GM21526 (cell line): Measurements from ENCODE around the gene MED9.

ENCODE experiments used
- ATAC-seq: cut with Tn5 transposase; IDR thresholded peaks from one replicate; pipeline ENCODE4 v1.9.1; 2021; ENCODE audit warnings: moderate library complexity; ENCODE audit not compliant: unreplicated experiment, low FRiP score

MED9 gene

DNA sequence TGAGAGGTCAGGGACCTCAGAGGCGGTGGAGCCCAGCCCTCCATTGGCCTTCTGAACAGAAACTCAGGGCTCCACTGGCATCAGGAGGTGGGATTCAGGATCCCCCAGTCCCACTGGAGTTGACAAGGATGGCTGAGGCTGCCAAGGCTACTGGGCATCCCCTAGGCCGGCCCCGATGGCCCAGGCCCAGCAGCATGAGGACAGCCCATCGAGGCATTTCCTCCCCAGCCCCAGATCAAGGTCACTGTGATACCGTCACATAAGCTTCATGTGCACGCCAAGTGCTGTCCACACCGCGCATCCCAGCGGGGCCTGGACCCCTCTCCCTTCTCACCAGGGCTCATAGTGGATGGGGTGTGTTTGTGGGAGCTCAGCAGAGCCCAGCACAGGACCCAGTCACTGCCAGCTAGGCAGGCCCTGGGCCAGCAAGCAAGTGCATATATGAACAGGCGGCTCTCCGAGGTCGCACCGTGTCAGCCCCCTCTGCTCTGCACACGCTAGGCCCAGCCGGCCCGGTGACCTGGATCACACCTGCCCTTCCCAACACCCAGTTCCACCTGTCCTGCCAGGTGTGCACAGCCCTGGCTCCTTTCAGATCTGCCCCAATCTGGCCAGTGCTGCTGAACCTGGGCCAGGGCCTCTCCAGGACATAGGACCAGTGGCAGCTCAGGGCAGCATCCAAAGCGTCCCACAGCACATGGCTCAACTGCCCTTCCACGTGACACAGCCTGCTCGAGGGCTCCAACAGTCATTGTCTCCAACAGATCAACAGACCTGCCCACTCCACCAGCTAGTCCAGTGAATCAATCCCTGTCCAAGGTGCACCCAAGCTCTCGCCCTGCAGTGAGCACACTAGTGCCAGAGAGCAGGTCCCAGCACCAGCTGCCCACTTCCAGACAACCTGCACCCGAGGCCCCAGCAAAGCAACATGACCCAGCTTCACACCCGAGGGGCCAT is 52.2 kb downstream of the MED9 start:
- ATAC-seq = no peak

DNA sequence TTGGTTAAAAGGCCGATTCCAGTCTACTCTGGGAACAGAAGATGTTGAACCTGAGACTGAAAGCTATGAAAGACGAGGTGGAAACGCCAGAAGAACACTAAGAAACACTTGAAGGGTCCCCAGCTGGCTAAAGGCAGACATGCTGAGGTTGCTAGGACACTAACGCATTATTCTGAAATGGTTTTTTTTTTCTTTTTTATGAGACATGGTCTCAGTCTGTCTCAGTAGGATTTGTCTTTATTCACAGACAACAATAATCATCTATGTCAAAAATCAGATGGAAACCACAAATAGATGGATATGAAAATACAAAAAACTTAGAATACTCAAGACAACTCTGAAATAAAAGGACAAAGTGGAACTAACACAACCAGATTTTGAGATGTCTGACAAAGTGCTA is 54.4 kb downstream of the MED9 start:
- no peak for ATAC-seq

DNA sequence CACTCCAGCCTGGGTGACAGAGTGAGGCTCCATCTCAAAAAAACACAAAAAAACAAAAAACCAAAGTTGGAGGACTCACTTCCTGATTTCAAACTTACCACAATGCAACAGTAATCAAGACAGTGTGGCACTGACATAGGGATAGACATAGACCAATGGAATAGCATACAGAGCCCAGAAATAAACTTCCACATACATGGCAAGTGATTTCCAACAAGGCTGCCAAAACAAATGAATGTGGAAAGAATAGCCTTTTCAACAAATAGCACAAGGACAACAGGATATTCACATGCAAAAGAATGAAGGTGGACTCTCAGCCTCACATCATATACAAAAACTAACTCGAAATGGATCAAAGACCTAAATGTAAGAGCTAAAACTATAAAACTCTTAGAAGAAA is 56.2 kb downstream of the MED9 start:
- no peak for ATAC-seq

DNA sequence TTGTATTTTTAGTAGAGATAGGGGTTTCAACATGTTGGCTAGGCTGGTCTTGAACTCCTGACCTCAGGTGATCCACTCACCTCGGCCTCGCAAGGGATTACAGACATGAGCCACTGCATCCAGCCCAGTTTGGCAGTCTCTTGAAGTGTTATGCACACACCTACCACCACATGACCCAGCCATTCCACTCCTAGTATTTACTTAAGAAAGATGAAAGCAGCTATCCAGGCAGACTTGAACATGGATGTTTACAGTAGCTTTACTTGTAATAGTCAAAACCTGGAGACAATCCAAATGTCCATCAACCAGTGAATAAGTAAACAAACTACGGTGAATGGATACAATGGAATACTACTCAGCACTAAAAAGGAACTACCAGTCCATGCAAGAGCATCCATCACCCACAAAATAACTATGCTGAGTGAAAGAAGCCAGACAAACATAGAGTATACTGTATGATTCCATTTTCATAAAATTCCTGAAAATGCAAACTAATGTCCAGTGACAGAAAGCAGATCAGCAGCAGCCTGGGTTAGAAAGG is 57.2 kb downstream of the MED9 start:
- no peak for ATAC-seq

DNA sequence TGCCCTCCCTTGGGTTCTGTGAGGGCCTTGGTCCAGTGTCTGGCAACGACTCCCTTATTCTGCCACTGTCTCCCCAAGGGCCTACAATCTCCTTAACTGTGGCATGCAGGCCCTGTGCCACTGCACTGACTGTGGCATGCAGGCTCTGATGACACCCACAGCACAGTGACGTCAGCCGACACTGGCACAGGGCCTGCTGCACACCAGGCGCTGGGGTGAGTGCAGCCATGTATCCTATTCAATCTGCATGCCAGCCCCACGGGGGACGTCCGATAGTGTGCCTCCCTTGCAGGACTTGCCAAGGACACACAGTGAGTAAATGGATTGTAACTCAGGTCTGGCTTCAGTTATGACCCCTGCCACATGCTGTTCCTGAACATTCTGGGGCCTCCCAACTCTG is 59.2 kb downstream of the MED9 start:
- no peak for ATAC-seq

DNA sequence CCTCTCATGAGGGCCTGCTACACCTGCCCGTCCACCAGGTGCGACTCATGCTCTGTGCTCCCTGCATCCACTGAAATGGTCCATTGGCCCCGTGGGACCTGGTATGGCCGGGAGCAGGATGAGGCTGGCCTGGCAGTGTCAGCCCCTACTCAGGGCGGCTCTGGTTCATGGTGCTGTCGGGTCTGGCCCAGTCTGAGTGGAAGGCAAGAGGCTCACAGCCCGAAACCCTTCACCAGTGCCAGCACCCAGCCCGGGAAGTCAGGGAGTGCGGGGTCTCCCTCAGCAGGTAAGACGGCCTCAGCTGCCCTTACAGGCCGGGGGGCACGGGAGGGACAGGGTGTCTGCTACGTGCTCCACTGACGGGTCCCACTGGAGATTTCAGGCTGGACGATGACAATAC is 59.9 kb downstream of the MED9 start:
- ATAC-seq = no peak

DNA sequence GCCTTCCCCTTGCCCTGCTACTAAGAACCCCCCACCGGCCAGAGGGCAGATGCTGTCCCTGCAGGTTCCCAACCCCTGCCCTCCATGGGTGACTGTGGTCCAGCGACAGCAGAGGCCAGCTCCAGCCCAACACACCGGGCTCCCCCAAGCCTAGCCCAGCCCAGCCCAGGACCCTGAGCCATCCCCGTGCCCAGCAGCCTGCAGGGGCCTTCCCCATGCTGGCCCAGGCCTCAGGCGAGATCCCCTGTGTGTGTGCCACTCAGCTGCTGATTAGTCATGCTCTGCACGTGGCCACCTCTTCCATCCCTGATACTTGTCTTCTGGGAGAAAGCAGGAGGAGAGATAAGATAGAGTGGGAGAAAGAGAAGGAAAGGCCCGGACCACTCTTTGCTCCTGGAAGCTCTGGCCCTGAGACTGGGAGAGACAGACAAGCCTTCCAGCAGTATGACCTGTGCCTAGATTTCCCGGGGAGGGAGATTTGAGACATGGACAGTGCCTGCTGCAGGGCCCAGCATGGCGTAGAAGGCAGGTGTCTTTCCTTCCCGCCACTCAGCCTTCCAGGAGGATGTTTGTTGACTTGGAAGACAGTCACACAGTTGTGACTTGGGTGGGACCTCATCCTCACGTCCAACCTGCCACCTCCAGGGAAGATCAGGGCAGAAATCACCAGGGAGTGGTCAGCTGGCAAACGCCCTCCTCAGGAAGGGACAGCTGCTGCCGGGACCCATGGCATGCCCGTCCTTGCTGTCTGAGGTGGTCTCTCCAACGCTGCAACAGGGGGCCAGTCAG is 60.7 kb downstream of the MED9 start:
- no peak for ATAC-seq

DNA sequence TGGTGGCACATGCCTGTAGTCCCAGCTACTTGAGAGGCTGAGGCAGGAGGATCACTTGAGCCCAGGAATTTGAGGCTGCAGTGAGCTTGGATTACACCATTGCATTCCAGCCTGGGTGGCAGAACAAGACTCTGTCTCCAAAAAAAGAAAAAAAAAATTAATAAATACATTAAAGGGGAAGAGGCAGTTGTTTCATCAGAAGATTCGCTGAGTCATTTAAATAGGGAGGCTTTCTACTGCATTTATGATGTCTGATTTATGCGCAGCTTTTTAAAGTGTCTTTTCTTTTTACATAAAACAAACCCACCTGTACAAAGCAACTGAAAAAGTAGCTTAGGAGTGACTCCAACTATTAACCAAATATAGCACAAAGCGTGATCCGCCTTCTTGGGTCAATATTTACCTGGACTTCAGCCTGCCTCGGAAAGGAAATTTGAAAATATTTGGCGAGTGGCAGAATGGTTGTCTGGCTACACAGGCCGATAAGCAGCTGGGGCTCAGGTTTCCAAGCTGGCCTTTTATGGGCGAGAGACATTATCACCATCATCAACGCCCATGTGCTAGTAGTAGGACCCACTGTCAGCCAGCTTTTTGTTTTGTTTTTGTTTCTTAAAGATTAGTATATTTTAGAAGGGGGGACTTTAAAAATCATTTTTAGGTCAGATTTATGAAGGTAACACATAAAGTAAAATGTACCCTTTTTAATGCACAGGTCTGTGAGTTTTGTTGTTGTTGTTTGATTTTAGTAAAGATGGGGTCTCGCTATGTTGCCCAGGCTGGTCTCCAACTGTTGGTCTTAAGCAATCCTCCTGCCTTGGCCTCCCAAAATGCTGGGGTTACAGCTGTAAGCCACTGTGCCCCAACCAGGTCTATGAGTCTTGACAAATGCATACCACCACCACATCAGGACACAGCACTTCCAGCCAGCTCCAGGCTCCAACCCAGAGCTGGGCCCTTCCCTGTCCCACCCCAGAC is 61.9 kb downstream of the MED9 start:
- no peak for ATAC-seq

DNA sequence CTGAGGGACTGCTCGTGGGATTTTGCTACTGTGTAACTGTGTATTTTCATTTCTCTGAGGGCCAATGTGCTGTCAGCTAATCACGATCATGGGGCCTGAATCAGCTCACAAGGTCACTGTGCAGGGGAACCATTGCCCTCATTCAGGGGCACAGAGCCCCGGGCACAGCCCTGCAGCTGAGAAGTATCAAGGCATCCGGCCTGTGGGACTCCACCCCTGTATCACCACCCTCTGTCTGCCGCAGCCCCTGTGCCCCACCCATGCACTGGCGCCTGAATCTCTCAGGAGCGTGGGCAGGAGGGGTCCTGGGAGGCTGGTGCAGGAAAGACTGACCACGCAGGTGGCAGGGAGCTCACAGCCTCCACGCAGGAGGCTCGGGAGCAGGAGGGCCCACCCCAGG is 62.8 kb downstream of the MED9 start:
- no peak for ATAC-seq

DNA sequence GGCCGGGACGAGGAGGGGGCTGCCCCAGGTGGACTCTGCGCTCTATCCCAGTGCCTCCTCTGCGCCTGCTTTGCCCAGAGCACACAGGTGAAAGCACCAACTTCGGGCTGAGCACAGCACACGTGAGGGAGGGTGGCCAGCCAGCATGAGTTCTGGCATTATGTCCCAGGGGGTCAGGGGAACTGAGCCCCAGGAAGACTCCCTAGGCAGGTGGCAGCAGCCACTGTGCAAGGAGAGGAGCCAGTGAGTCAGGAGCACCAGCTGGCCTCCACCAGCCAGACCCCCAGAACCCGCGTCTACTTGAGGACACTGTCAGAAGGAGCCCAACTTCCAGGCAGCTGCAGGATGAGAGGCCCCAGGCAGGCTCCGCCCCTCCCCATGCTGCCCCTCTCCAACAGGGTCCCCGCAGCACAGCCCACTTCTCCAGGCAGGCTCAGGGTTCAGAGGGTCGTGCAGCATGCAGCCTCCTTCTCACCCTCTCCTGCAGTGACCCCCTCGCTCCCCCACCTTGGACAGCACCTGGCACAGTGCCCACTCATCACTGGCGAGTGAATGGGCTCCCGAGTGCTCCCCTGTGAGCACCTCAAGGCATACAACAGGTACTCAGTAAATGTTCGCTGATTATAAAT is 63.6 kb downstream of the MED9 start:
- no peak for ATAC-seq

DNA sequence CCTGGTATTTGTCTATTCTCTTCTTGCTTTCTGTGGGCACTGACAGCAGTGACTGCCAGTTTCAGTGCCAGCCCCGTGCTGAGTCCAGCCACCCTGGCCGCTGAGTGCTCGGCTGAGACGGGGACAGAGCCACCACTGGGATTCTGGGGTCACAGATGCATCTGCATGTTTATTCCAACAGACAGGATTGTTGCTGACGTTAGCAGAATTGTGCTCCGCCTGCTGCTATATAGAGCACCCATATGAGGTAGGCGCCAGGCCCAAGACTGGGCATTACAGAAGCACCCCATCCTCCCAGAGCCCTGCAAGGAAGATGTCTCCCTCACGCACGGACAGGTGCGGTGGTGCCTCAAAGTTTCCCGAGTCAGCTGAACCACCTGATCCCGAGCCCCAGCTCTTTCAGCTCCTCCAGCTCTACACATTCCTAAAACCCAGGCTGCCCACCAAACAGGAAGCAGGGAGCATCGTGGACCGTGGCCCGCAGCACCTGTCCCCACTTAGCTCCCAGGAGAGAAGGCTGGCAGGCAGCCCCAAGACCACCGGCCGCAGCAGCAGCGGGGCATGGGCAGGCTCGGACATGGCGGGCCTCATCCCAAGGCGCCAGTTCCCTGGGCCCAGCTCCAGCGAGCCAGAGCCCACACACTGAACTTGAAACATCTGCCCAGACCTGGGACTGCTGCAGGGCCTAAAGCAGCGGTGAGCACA is 64.3 kb downstream of the MED9 start:
- ATAC-seq = no peak

DNA sequence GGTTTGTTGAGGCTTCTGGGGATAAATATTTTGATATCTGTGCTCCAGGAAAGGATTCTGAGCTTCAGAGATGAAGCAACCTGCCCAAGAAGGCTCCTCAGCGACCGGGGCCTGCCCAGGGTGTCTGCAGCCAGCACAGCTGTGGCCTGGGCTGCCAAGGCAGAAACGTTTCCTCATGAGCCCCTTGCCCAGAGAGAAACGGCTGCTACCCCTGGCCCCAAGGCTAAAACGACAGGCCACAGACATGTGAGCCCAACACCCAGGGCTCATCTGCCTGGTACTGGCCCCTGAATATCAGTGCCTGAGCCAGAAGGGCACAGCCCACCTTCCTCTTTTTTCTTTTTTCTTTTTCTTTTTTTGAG is 64.8 kb downstream of the MED9 start:
- ATAC-seq = no peak
